Astrocyte (in vitro differentiated cells and primary cell): Measurements from ENCODE around the gene PLA1A. TPM values are rescaled to one million over a fixed set of nuclear protein-coding genes. Genes with fewer than 3 reads are reported as not detected.

Experiments
- DNase-seq: peaks from one replicate; pipeline ENCODE4 v3.0.0-alpha.2; 2010; ENCODE audit warnings: low read depth
- FAIRE-seq: peaks from 2 replicates; lab custom pipeline; 2011; peaks lifted over from hg19 to GRCh38; lab: Jason Lieb, UNC
- H2AFZ ChIP-seq: 2 replicates; pipeline ENCODE4 v1.6.0; 2012; ENCODE audit warnings: low read depth, low read length, inconsistent platforms
- H3K27ac ChIP-seq: 2 replicates; pipeline ENCODE4 v1.5.1; 2011; ENCODE audit warnings: low read depth, low read length, inconsistent platforms
- H3K27me3 ChIP-seq: 2 replicates; pipeline ENCODE4 v1.6.0; 2011; ENCODE audit warnings: low read length, inconsistent platforms; ENCODE audit not compliant: insufficient read depth
- H3K36me3 ChIP-seq: 2 replicates; pipeline ENCODE4 v1.5.1; 2011; ENCODE audit warnings: low read length, inconsistent platforms; ENCODE audit not compliant: insufficient read depth
- H3K4me1 ChIP-seq: 2 replicates; pipeline ENCODE4 v1.5.1; 2011; ENCODE audit warnings: low read length, inconsistent platforms; ENCODE audit not compliant: insufficient read depth
- H3K4me2 ChIP-seq: 2 replicates; pipeline ENCODE4 v1.6.0; 2012; ENCODE audit warnings: low read length, inconsistent platforms
- H3K4me3 ChIP-seq: 2 replicates; pipeline ENCODE4 v1.5.1; 2011; ENCODE audit warnings: low read depth, mild to moderate bottlenecking, low read length, inconsistent platforms; ENCODE audit not compliant: insufficient read depth
- H3K79me2 ChIP-seq: 2 replicates; pipeline ENCODE4 v1.6.0; 2012; ENCODE audit warnings: mild to moderate bottlenecking, low read length, inconsistent platforms; ENCODE audit not compliant: insufficient read depth
- H3K9ac ChIP-seq: 2 replicates; pipeline ENCODE4 v1.6.0; 2012; ENCODE audit warnings: mild to moderate bottlenecking, low read length, inconsistent platforms
- H3K9me3 ChIP-seq: 2 replicates; pipeline ENCODE4 v1.5.1; 2012; ENCODE audit warnings: low read depth, mild to moderate bottlenecking, low read length, inconsistent platforms; ENCODE audit not compliant: insufficient read depth
- H4K20me1 ChIP-seq: 2 replicates; pipeline ENCODE4 v1.6.0; 2012; ENCODE audit warnings: low read length, inconsistent platforms; ENCODE audit not compliant: insufficient read depth
- H3K27ac Mint-ChIP-seq: one replicate; pipeline ENCODE4 v1.8.0; 2021; ENCODE audit warnings: mild to moderate bottlenecking, mixed read lengths; ENCODE audit not compliant: unreplicated experiment
- H3K27me3 Mint-ChIP-seq: one replicate; pipeline ENCODE4 v1.8.0; 2021; ENCODE audit warnings: low read depth, mixed read lengths; ENCODE audit not compliant: unreplicated experiment
- H3K36me3 Mint-ChIP-seq: one replicate; pipeline ENCODE4 v1.8.0; 2021; ENCODE audit warnings: low read depth, mixed read lengths; ENCODE audit not compliant: unreplicated experiment
- H3K4me1 Mint-ChIP-seq: one replicate; pipeline ENCODE4 v1.8.0; 2021; ENCODE audit warnings: low read depth, mixed read lengths; ENCODE audit not compliant: unreplicated experiment
- H3K4me3 Mint-ChIP-seq: one replicate; pipeline ENCODE4 v1.8.0; 2021; ENCODE audit warnings: mild to moderate bottlenecking, moderate library complexity, mixed read lengths; ENCODE audit not compliant: unreplicated experiment
- H3K9me3 Mint-ChIP-seq: one replicate; pipeline ENCODE4 v1.8.0; 2021; ENCODE audit warnings: mild to moderate bottlenecking, mixed read lengths; ENCODE audit not compliant: unreplicated experiment
- EZH2 ChIP-seq: IDR thresholded peaks from 2 replicates; pipeline ENCODE4 v1.6.1; 2012; ENCODE audit warnings: mild to moderate bottlenecking, low read length, inconsistent platforms; ENCODE audit not compliant: insufficient read depth
- total RNA-seq: library from RNA; stranded (reverse); gene quantifications from 2 replicates; pipeline ENCODE4 v1.2.1, GENCODE V29; 2021
- TF ChIP-seq, protein P1 (sequence below): IDR thresholded peaks from 2 replicates; pipeline ENCODE4 v1.5.1; 2011; ENCODE audit warnings: low read depth, mild to moderate bottlenecking, inconsistent platforms, low read length, moderate library complexity; ENCODE audit not compliant: insufficient read depth

PLA1A gene
- total RNA-seq, 1 donor from 2014 or later, result 0.91 TPM

- Histone ChIP-seq H3K4me1 (no peaks in the 10 kb centered on the region), H3K36me3 (no peaks in the 10 kb centered on the region), H3K9ac (no peak overlapping the region), H3K79me2 (no peaks in the 10 kb centered on the region), H4K20me1 (no peaks in the 10 kb centered on the region), H3K4me3 (no peak overlapping the region), H3K27me3 (no peaks in the 10 kb centered on the region), H3K27ac (no peak overlapping the region), H2AFZ (no peak overlapping the region), H3K4me2 (no peak overlapping the region), H3K9me3 (peaks cover 5% of the 10 kb centered on the region)
- H3K36me3 Mint-ChIP-seq, result no peaks in the 10 kb centered on the region
- H3K27ac Mint-ChIP-seq, result no peak overlapping the region
- H3K9me3 Mint-ChIP-seq, result peaks cover 3% of the 10 kb centered on the region
- H3K4me3 Mint-ChIP-seq, result no peak overlapping the region
- peaks cover 24% of the 10 kb centered on the region for H3K4me1 Mint-ChIP-seq
- DNase-seq, result no peak
- no peak for FAIRE-seq
- no peaks in the 10 kb centered on the region for H3K27me3 Mint-ChIP-seq
- TF ChIP-seq, protein P1, sequence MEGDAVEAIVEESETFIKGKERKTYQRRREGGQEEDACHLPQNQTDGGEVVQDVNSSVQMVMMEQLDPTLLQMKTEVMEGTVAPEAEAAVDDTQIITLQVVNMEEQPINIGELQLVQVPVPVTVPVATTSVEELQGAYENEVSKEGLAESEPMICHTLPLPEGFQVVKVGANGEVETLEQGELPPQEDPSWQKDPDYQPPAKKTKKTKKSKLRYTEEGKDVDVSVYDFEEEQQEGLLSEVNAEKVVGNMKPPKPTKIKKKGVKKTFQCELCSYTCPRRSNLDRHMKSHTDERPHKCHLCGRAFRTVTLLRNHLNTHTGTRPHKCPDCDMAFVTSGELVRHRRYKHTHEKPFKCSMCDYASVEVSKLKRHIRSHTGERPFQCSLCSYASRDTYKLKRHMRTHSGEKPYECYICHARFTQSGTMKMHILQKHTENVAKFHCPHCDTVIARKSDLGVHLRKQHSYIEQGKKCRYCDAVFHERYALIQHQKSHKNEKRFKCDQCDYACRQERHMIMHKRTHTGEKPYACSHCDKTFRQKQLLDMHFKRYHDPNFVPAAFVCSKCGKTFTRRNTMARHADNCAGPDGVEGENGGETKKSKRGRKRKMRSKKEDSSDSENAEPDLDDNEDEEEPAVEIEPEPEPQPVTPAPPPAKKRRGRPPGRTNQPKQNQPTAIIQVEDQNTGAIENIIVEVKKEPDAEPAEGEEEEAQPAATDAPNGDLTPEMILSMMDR, result no peak
- TF ChIP-seq EZH2, result no peak
Observed at GRCh38 chr3:119589102-119589773, 8.4 kb upstream of the PLA1A start.

GRCh38 chr3:119590706-119591105 is 7.0 kb upstream of the PLA1A start:
- Histone ChIP-seq H3K4me2 (no peak overlapping the region), H3K79me2 (no peaks in the 10 kb centered on the region), H3K4me1 (peaks cover 2% of the 10 kb centered on the region), H3K4me3 (no peak overlapping the region), H3K9me3 (peaks cover 5% of the 10 kb centered on the region), H4K20me1 (no peaks in the 10 kb centered on the region), H3K36me3 (no peaks in the 10 kb centered on the region), H3K27ac (no peak overlapping the region), H2AFZ (no peak overlapping the region), H3K27me3 (no peaks in the 10 kb centered on the region), H3K9ac (no peak overlapping the region)
- H3K4me3 Mint-ChIP-seq, result no peak overlapping the region
- FAIRE-seq, result no peak
- H3K27me3 Mint-ChIP-seq, result no peaks in the 10 kb centered on the region
- H3K4me1 Mint-ChIP-seq, result peaks cover 26% of the 10 kb centered on the region
- no peak overlapping the region for H3K27ac Mint-ChIP-seq
- TF ChIP-seq EZH2, result no peak
- TF ChIP-seq, protein P1, result no peak
- no peaks in the 10 kb centered on the region for H3K36me3 Mint-ChIP-seq
- peaks cover 3% of the 10 kb centered on the region for H3K9me3 Mint-ChIP-seq
- no peak for DNase-seq

DNA sequence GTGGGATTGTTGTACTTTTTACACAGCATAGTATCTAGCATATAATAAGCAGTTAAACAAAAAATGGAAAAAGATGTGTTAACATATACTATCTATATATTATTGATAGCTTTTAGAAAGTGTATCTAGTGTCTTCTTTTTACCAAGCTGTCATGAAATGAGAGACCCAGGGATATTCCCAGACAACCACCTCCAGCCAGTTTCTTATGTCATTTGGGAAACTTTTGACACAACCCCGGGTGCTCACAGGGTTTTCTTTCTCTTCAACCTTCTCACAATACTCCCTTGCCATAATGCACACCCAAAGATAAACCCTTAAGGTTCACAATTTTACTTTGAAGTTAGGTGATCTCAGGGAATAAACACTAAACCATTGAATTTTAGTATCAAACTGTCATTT is 4.8 kb upstream of the PLA1A start:
- H3K4me2 ChIP-seq, result no peak overlapping the region
- no peaks in the 10 kb centered on the region for H3K36me3 ChIP-seq
- H3K27ac ChIP-seq, result no peak overlapping the region
- Mint-ChIP-seq H3K4me1 (peaks cover 40% of the 10 kb centered on the region), H3K4me3 (no peak overlapping the region), H3K36me3 (peaks cover 2% of the 10 kb centered on the region), H3K9me3 (peaks cover 3% of the 10 kb centered on the region), H3K27ac (no peak overlapping the region), H3K27me3 (no peaks in the 10 kb centered on the region)
- no peaks in the 10 kb centered on the region for H3K79me2 ChIP-seq
- H4K20me1 ChIP-seq, result no peaks in the 10 kb centered on the region
- H3K4me3 ChIP-seq, result no peak overlapping the region
- DNase-seq, result no peak
- H3K4me1 ChIP-seq, result peaks cover 10% of the 10 kb centered on the region
- H3K9ac ChIP-seq, result no peak overlapping the region
- no peak overlapping the region for H2AFZ ChIP-seq
- FAIRE-seq, result no peak
- H3K9me3 ChIP-seq, result peaks cover 5% of the 10 kb centered on the region
- H3K27me3 ChIP-seq, result no peaks in the 10 kb centered on the region
- TF ChIP-seq EZH2, result no peak
- TF ChIP-seq, protein P1, result no peak
